Neural cell (in vitro differentiated cells): ENCODE results near the gene EID2B. TPM values are rescaled to one million over a fixed set of nuclear protein-coding genes. Genes with fewer than 3 reads are reported as not detected.

Source experiments
- H2AFZ ChIP-seq: fragments of 200-600, 300-800 bp; sonication (generic), shearing (Covaris generic); 2 replicates; pipeline ENCODE4 v1.6.0; 2014; ENCODE audit warnings: low read depth, mild to moderate bottlenecking, antibody characterized with exemption, low read length, moderate library complexity
- H3F3A ChIP-seq: fragments of 200-600 bp; shearing (Covaris generic); 2 replicates; pipeline ENCODE4 v1.6.1; 2016; ENCODE audit warnings: mild to moderate bottlenecking, moderate library complexity, mixed read lengths, antibody characterized with exemption, low read length; ENCODE audit not compliant: insufficient read depth, poor library complexity, severe bottlenecking
- H3K27ac ChIP-seq: fragments of 200-600, 300-800 bp; sonication (generic), shearing (Covaris generic); 2 replicates; pipeline ENCODE4 v1.5.1; 2014; ENCODE audit warnings: mild to moderate bottlenecking, low read length, moderate library complexity
- H3K27me3 ChIP-seq: fragments of 300-800, 200-600 bp; sonication (generic), shearing (Covaris generic); 2 replicates; pipeline ENCODE4 v1.6.0; 2014; ENCODE audit warnings: mild to moderate bottlenecking, low read depth, low read length, moderate library complexity; ENCODE audit not compliant: insufficient read depth
- H3K36me3 ChIP-seq: fragments of 300-800, 200-600 bp; sonication (generic), shearing (Covaris generic); 2 replicates; pipeline ENCODE4 v1.5.1; 2014; ENCODE audit warnings: mild to moderate bottlenecking, antibody characterized with exemption, low read length, moderate library complexity; ENCODE audit not compliant: insufficient read depth
- H3K4me2 ChIP-seq: fragments of 300-800, 200-600 bp; sonication (generic), shearing (Covaris generic); 2 replicates; pipeline ENCODE4 v1.6.0; 2014; ENCODE audit warnings: mild to moderate bottlenecking, low read length
- H3K4me3 ChIP-seq: fragments of 300-800, 200-600 bp; sonication (generic), shearing (Covaris generic); 2 replicates; pipeline ENCODE4 v1.5.1; 2014; ENCODE audit warnings: mild to moderate bottlenecking, low read length, moderate library complexity
- H3K79me2 ChIP-seq: fragments of 200-600 bp; shearing (Covaris generic); replicated peaks from 2 replicates; pipeline ENCODE4 v1.6.0; 2014; ENCODE audit warnings: mild to moderate bottlenecking, low read length, moderate library complexity; ENCODE audit not compliant: insufficient read depth
- H3K9ac ChIP-seq: fragments of 300-800, 200-600 bp; sonication (generic), shearing (Covaris generic); 2 replicates; pipeline ENCODE4 v1.6.1; 2016; ENCODE audit warnings: mild to moderate bottlenecking, low read length, mixed read lengths
- H3K9me2 ChIP-seq: fragments of 200-600 bp; shearing (Covaris generic); 2 replicates; pipeline ENCODE4 v1.6.1; 2016; ENCODE audit warnings: mild to moderate bottlenecking, low read length, mixed read lengths; ENCODE audit not compliant: insufficient read depth
- H3K9me3 ChIP-seq: fragments of 200-600, 300-800 bp; sonication (generic), shearing (Covaris generic); 2 replicates; pipeline ENCODE4 v1.6.1; 2016; ENCODE audit warnings: mild to moderate bottlenecking, mixed run types, low read length, moderate library complexity, mixed read lengths
- H4K20me1 ChIP-seq: fragments of 200-600 bp; shearing (Covaris generic); 2 replicates; pipeline ENCODE4 v1.6.1; 2016; ENCODE audit warnings: mild to moderate bottlenecking, mixed run types; ENCODE audit not compliant: insufficient read depth
- CTCF ChIP-seq: fragments of 450-650 bp; IDR thresholded peaks from 2 replicates; pipeline ENCODE4 v1.5.1; 2014; ENCODE audit warnings: antibody characterized with exemption, mild to moderate bottlenecking, moderate library complexity; ENCODE audit not compliant: poor library complexity, severe bottlenecking
- EP300 ChIP-seq: fragments of 450-650 bp; conservative IDR thresholded peaks from 2 replicates; pipeline ENCODE4 v1.6.1; 2014; ENCODE audit warnings: antibody characterized with exemption, mild to moderate bottlenecking, moderate library complexity; ENCODE audit not compliant: poor library complexity, severe bottlenecking
- EZH2 ChIP-seq: fragments of 200-600, 300-800 bp; shearing (Covaris generic), sonication (generic); IDR thresholded peaks from 2 replicates; pipeline ENCODE4 v1.6.1; 2014; ENCODE audit warnings: antibody characterized with exemption, low read length, borderline replicate concordance, mild to moderate bottlenecking; ENCODE audit not compliant: insufficient read depth, poor library complexity, severe bottlenecking
- MXI1 ChIP-seq: fragments of 450-650 bp; conservative IDR thresholded peaks from 2 replicates; pipeline ENCODE4 v1.6.1; 2014; ENCODE audit warnings: antibody characterized with exemption, mild to moderate bottlenecking; ENCODE audit not compliant: poor library complexity, severe bottlenecking
- POLR2AphosphoS5 ChIP-seq: IDR thresholded peaks from 2 replicates; pipeline ENCODE4 v1.6.1; 2012
- RAD21 ChIP-seq: fragments of 450-650 bp; conservative IDR thresholded peaks from 2 replicates; pipeline ENCODE4 v1.6.1; 2014; ENCODE audit warnings: antibody characterized with exemption, mild to moderate bottlenecking, moderate library complexity
- REST ChIP-seq: IDR thresholded peaks from 2 replicates; pipeline ENCODE4 v1.6.1; 2012; ENCODE audit warnings: borderline replicate concordance
- SMC3 ChIP-seq: fragments of 450-650 bp; conservative IDR thresholded peaks from 2 replicates; pipeline ENCODE4 v1.6.1; 2014; ENCODE audit warnings: antibody characterized with exemption, mild to moderate bottlenecking, moderate library complexity; ENCODE audit not compliant: poor library complexity
- TAF1 ChIP-seq: IDR thresholded peaks from 2 replicates; pipeline ENCODE4 v1.6.1; 2012; ENCODE audit warnings: low read depth
- polyA plus RNA-seq: library from polyadenylated mRNA; depleted of rRNA; stranded (reverse); fragments of >200 nt; gene quantifications from 2 replicates; pipeline ENCODE4 v1.2.3, GENCODE V29; 2014

Gene EID2B
- polyA plus RNA-seq, 1 donor from 2014 or later = 36.5 TPM

GRCh38 chr19:39516270-39516669 is 16.4 kb downstream of the EID2B start:
- Histone ChIP-seq H3K9ac (no peak overlapping the region), H3K4me2 (no peak overlapping the region), H3K79me2 (no peaks in the 10 kb centered on the region), H3K4me3 (no peak overlapping the region), H3K36me3 (no peaks in the 10 kb centered on the region), H3F3A (no peaks in the 10 kb centered on the region), H3K27ac (no peak overlapping the region), H3K27me3 (peaks cover 39% of the 10 kb centered on the region), H3K9me3 (no peaks in the 10 kb centered on the region), H3K9me2 (no peaks in the 10 kb centered on the region), H2AFZ (no peak overlapping the region), H4K20me1 (no peaks in the 10 kb centered on the region)
- TF ChIP-seq CTCF (no peak), EZH2 (no peak), MXI1 (no peak), REST (no peak), POLR2AphosphoS5 (no peak), RAD21 (no peak), EP300 (no peak), TAF1 (no peak), SMC3 (no peak)

GRCh38 chr19:39515551-39516191 is 17.0 kb downstream of the EID2B start:
- H2AFZ ChIP-seq = no peak overlapping the region
- H3K9me3 ChIP-seq = no peaks in the 10 kb centered on the region
- H3K27ac ChIP-seq = no peak overlapping the region
- peaks cover 39% of the 10 kb centered on the region for H3K27me3 ChIP-seq
- TF ChIP-seq CTCF = no peak
- no peak for TF ChIP-seq EP300
- TF ChIP-seq TAF1 = no peak
- no peak for TF ChIP-seq REST
- TF ChIP-seq SMC3 = no peak
- no peak for TF ChIP-seq POLR2AphosphoS5
- TF ChIP-seq EZH2 = no peak
- no peak for TF ChIP-seq MXI1
- TF ChIP-seq RAD21 = no peak
- H3K4me2 ChIP-seq = no peak overlapping the region
- H3K36me3 ChIP-seq = no peaks in the 10 kb centered on the region
- no peaks in the 10 kb centered on the region for H3K9me2 ChIP-seq
- peak overlapping the region; percentile 26 for H3K9ac ChIP-seq
- H3K79me2 ChIP-seq = no peaks in the 10 kb centered on the region
- H4K20me1 ChIP-seq = no peaks in the 10 kb centered on the region
- no peaks in the 10 kb centered on the region for H3F3A ChIP-seq
- H3K4me3 ChIP-seq = peak overlapping the region; percentile 62
